OCI-LY7 (cell line): ENCODE results near the gene C14orf132.

Experiments
- EZH2phosphoT487 ChIP-seq: fragments of 200-600 bp; sonication (generic); IDR thresholded peaks from 2 replicates; pipeline ENCODE4 v1.6.1; 2018; ENCODE audit warnings: low read depth, borderline replicate concordance, mild to moderate bottlenecking, mixed run types, antibody characterized with exemption, low read length, moderate library complexity, mixed read lengths
- TF ChIP-seq, protein P1 (sequence below): fragments of 200-600 bp; sonication (generic); conservative IDR thresholded peaks from 2 replicates; pipeline ENCODE4 v1.5.1; 2014; ENCODE audit warnings: mild to moderate bottlenecking, antibody characterized with exemption, low read length, moderate library complexity, mixed read lengths

DNA sequence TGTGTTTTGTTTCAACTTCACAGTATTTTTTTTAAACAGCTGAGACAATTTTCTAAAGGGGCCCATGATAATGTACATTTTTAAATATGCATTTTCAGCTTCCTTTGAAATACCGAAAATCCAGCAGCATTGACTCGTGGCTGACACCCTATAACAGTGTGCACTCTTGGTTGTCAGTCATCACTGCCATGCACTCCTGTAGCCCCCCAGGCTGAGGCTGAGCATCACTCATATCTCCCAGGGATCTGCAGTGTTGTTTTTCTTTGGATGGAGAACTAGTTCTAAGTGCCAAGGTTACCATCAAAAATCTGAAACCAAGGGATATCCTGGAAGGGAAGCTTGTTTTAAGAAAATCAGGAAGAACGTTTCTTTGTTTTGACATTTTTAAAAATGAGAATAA is 81.2 kb downstream of the C14orf132 start:
- TF ChIP-seq EZH2phosphoT487 = no peak
- TF ChIP-seq, protein P1, sequence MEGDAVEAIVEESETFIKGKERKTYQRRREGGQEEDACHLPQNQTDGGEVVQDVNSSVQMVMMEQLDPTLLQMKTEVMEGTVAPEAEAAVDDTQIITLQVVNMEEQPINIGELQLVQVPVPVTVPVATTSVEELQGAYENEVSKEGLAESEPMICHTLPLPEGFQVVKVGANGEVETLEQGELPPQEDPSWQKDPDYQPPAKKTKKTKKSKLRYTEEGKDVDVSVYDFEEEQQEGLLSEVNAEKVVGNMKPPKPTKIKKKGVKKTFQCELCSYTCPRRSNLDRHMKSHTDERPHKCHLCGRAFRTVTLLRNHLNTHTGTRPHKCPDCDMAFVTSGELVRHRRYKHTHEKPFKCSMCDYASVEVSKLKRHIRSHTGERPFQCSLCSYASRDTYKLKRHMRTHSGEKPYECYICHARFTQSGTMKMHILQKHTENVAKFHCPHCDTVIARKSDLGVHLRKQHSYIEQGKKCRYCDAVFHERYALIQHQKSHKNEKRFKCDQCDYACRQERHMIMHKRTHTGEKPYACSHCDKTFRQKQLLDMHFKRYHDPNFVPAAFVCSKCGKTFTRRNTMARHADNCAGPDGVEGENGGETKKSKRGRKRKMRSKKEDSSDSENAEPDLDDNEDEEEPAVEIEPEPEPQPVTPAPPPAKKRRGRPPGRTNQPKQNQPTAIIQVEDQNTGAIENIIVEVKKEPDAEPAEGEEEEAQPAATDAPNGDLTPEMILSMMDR = no peak
